Ectodermal cell (in vitro differentiated cells): ENCODE results near the gene TMEM132C.
A peak's percentile ranks its signal among the peaks of the same experiment; 100 is the strongest.

Experiments
- H3K27ac ChIP-seq: 2 replicates; pipeline ENCODE4 v1.7.0; 2013; ENCODE audit warnings: mild to moderate bottlenecking, low read depth, low read length; ENCODE audit not compliant: insufficient read depth, poor library complexity, severe bottlenecking
- H3K27me3 ChIP-seq: 2 replicates; pipeline ENCODE4 v1.7.0; 2013; ENCODE audit warnings: mild to moderate bottlenecking, low read length; ENCODE audit not compliant: insufficient read depth, control insufficient read depth, poor library complexity, severe bottlenecking
- H3K36me3 ChIP-seq: one replicate; pipeline ENCODE4 v1.7.0; 2013; ENCODE audit warnings: low read length; ENCODE audit not compliant: control insufficient read depth, insufficient read depth
- H3K4me1 ChIP-seq: one replicate; pipeline ENCODE4 v1.7.0; 2013; ENCODE audit warnings: low read length; ENCODE audit not compliant: control insufficient read depth, insufficient read depth
- H3K4me3 ChIP-seq: 2 replicates; pipeline ENCODE4 v1.7.0; 2013; ENCODE audit warnings: low read depth, low read length, control low read depth; ENCODE audit not compliant: insufficient read depth
- H3K9me3 ChIP-seq: 2 replicates; pipeline ENCODE4 v1.7.0; 2013; ENCODE audit warnings: mild to moderate bottlenecking, low read length, moderate library complexity; ENCODE audit not compliant: control insufficient read depth
- WGBS, 2 experiments: methylation state at CpG; one replicate each; pipeline ENCODE4 v1.1.7; 2013; ENCODE audit warnings: missing lambda C conversion rate in 2 of 2; 5-methylcytosine and 5-hydroxymethylcytosine counted together

Gene TMEM132C

DNA sequence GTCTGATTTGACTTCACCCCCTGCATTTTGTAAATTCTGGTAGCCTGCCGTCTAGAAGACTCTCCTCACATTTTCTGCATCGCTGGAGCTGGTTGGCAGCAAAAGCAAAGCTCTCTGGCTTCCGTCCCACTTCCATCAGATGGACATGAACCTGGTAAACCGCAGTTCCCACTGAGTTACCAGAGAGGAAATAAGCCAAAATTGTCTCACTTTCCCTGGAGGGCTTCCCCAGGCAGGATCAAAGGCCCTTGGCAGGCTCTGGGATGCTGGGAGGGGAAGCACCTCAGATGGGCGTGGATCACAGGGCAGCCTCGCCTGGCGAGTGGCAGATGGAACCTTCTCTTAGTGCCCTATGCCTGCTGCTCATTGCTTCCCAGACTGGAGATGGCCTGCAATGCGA is 243.5 kb downstream of the TMEM132C start:
- no peaks in the 10 kb centered on the region for H3K9me3 ChIP-seq

DNA sequence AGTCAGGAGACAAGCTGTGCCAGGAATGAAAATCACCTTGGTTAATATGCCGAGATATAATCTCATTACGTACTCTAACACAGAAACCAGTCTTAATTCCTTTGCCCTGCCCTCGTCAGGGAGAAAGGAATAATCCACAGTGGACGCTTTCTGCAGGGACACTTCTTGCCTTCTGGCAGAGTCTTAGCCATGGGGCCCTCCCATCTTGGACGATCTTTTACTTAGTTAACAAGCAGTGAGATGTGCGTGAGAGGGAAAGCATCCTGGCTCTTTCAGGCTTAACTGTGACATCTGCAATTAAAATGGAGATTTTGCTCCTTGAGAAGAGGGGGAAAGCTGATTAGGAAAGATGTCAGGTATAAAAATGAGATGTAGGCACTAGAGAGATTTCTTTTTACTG is 246.4 kb downstream of the TMEM132C start:
- 62 to 71% methylated on average over 6 of the region's 6 CpGs for WGBS, 2 experiments
- H3K36me3 ChIP-seq = no peaks in the 10 kb centered on the region
- no peak overlapping the region for H3K4me3 ChIP-seq
- H3K27me3 ChIP-seq = no peaks in the 10 kb centered on the region
- no peaks in the 10 kb centered on the region for H3K9me3 ChIP-seq
- H3K4me1 ChIP-seq = no peaks in the 10 kb centered on the region
- H3K27ac ChIP-seq = peak overlapping the region; percentile 54

More for the DNA sequence above, 243.5 kb downstream of the TMEM132C start:
- Histone ChIP-seq H3K4me1 (no peaks in the 10 kb centered on the region), H3K36me3 (no peaks in the 10 kb centered on the region), H3K4me3 (no peak overlapping the region), H3K27ac (no peak overlapping the region), H3K27me3 (no peaks in the 10 kb centered on the region)
- 93 to 94% methylated on average over 8 of the region's 8 CpGs for WGBS, 2 experiments

DNA sequence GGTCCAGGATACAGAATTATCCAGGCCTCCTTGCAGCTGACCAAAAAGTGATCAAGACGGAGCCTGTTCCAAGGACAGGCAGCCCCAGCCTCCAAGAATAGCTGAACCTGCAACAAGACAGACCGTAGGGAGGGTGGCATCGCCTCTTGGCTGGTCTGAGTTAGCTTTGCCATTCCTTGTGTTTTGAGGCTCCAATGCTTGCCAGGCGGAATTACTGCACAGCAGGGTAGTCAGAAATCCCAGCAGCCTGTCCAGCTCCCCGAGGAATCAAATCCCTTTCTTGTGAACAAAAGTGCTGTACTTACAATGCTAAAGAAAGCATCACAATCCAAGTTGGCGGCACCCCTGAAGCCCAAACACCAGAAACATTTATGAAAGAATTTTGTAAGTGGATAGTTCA is 246.9 kb downstream of the TMEM132C start:
- H3K4me1 ChIP-seq = no peaks in the 10 kb centered on the region
- H3K27ac ChIP-seq = peak overlapping the region; percentile 54

DNA sequence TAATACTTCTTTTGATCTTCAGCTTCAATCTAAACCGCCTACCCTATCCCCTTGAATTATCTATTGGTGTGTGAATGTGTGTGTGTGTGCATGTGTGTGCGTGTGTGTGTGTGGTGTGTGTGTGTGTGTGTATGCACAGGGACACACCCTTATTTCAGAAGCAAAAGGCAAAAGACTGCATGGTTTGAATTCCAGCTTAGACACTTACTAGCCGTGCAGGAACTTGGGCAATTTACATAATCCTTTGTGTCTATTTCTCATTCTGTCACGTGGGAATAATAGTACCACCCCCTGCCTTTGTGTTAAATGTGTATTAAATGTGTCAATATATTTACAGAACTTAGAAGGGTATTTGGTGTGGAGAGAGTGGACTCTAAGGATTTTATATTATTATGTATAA is 251.7 kb downstream of the TMEM132C start:
- no peak overlapping the region for H3K4me3 ChIP-seq
- H3K27me3 ChIP-seq = no peaks in the 10 kb centered on the region
- H3K36me3 ChIP-seq = no peaks in the 10 kb centered on the region
- 89% methylated on average over 2 to 4 of the region's 4 CpGs for WGBS, 2 experiments
- H3K27ac ChIP-seq = no peak overlapping the region
- no peaks in the 10 kb centered on the region for H3K9me3 ChIP-seq
- H3K4me1 ChIP-seq = no peaks in the 10 kb centered on the region

More for the DNA sequence above, 246.9 kb downstream of the TMEM132C start:
- Histone ChIP-seq H3K27me3 (no peaks in the 10 kb centered on the region), H3K4me3 (no peak overlapping the region), H3K9me3 (no peaks in the 10 kb centered on the region), H3K36me3 (no peaks in the 10 kb centered on the region)
- WGBS, 2 experiments = 57 to 62% methylated on average over 6 of the region's 6 CpGs

DNA sequence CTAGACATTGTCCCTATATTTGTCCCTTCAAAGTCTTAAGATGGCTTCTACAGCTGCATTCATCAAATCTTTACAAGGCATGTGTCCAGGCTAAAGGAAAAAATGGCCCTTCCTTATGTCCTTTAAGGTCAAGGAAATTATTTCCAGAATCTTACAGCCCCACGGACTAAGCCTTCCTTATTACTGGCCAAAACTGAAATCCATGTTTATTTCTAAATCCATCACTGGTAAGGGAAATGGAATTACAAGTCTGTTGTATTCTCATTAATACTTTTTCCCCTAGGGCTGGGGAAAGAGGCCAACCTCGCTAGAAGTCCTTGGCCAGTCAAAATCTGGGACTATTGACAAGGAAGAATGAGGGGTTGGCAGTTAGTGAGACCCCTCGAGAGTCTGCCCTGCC is 252.5 kb downstream of the TMEM132C start:
- Histone ChIP-seq H3K27ac (no peak overlapping the region), H3K36me3 (no peaks in the 10 kb centered on the region), H3K9me3 (no peaks in the 10 kb centered on the region), H3K27me3 (no peaks in the 10 kb centered on the region), H3K4me1 (peaks cover 5% of the 10 kb centered on the region), H3K4me3 (no peak overlapping the region)
- 90 to 99% methylated on average over 3 of the region's 3 CpGs for WGBS, 2 experiments

DNA sequence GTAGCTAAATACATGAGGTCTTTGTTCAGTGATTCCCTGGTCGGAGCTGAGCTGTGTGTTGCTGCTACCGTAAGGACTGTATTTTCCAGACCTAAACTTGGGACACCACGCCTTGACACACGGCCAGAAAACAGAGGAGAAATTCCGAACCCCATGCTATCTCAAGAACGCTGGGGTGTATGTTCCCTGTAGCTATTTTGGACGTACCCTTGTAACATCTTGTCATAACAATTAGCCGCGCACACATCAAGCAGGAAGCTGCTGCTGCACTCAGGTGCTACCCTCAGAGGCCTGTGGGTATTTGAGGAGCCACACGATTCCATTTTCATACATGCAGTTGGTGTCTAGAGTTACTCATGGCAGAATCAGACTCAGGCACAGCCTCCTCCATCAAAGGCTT is 255.0 kb downstream of the TMEM132C start:
- H3K4me1 ChIP-seq = peaks cover 7% of the 10 kb centered on the region
- H3K36me3 ChIP-seq = no peaks in the 10 kb centered on the region
- WGBS, 2 experiments = 95 to 96% methylated on average over 10 of the region's 10 CpGs
- H3K27ac ChIP-seq = no peak overlapping the region
- no peak overlapping the region for H3K4me3 ChIP-seq
- H3K27me3 ChIP-seq = no peaks in the 10 kb centered on the region
- no peaks in the 10 kb centered on the region for H3K9me3 ChIP-seq

DNA sequence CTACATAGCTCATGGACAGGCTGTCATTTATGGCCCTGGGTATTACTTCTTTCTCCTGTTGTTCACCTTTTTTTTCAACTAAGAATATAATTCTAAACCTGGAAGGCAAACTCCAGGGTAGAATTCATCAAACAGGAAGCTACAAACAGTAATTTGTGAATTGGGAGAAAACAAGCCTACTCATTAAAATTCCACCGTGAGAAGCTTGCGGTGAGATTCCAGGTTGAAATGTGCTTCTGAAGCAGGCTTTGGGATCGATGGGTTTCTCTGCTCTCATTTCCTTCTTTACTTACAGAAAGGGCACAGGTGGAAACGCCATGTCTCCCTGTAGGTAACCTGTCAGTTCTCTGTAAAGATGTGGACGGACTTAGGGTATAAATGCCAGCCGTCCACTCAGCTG is 257.5 kb downstream of the TMEM132C start:
- WGBS, 2 experiments = 92% methylated on average over 6 of the region's 6 CpGs
- Histone ChIP-seq H3K27me3 (no peaks in the 10 kb centered on the region), H3K36me3 (no peaks in the 10 kb centered on the region), H3K27ac (no peak overlapping the region), H3K9me3 (no peaks in the 10 kb centered on the region), H3K4me3 (no peak overlapping the region), H3K4me1 (peaks cover 7% of the 10 kb centered on the region)

DNA sequence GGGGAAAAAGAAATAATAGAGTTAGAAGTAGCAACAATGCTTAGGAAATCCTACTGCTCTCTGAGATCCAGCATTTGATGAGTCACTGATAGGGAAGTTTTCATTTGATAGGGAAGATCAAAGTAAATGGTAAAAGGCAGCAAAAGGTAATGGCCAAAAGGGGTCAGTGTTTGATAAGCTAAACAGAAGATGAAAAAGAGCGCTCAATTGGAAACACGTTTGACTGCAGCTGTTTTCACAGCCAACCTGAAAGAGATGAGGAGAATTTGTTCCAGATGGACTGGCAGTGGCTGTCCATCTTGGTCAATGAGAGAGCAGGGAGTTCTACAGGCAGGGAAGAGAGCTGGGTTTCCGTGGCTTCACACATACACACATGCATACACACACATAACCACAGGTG is 264.2 kb downstream of the TMEM132C start:
- Histone ChIP-seq H3K27ac (no peak overlapping the region), H3K4me3 (no peak overlapping the region), H3K4me1 (no peaks in the 10 kb centered on the region), H3K9me3 (no peaks in the 10 kb centered on the region), H3K27me3 (no peaks in the 10 kb centered on the region), H3K36me3 (no peaks in the 10 kb centered on the region)
- WGBS, 2 experiments = 58 to 65% methylated on average over 3 of the region's 3 CpGs

DNA sequence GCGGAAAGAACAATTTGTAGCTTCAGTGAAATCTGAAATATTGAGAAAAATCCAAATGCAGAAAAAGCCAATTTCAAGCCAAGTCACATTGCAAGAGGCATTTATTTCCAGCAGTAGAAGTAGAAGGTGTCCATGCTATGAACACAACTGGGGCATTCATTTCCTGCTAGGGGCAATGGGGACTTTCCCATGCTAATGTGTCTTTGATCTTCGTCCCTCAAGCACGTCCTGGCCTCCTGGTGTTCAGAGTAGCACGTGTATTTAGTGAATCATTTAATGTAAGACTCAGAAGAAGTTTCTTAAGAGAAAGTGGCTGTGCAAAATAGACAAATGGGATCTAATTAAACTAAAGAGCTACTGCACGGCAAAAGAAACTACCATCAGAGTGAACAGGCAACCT is 267.9 kb downstream of the TMEM132C start:
- no peaks in the 10 kb centered on the region for H3K27me3 ChIP-seq
- 61 to 78% methylated on average over 5 of the region's 5 CpGs for WGBS, 2 experiments
- H3K36me3 ChIP-seq = no peaks in the 10 kb centered on the region
- peaks cover 2% of the 10 kb centered on the region for H3K9me3 ChIP-seq
- H3K4me1 ChIP-seq = no peaks in the 10 kb centered on the region
- H3K27ac ChIP-seq = no peak overlapping the region
- H3K4me3 ChIP-seq = no peak overlapping the region

DNA sequence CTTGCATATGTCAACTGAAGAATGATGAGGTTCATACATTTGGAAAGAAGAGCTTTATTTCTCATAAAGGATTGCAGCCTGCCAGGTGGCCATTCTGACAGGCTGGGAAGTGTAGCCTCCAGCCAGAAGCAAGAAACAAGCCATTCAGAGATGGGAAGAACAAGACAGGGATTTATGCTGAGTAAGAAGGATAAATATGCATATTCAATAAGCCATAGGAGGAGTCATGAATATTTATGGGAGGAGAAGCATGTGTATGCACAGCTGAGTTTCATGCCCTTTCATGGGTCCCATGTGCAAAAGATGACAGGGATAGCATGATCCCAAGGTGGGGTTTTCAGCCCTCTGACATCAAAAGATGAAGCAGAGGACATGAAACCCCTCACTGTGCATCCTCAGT is 269.8 kb downstream of the TMEM132C start:
- Histone ChIP-seq H3K4me1 (no peaks in the 10 kb centered on the region), H3K4me3 (no peak overlapping the region), H3K9me3 (peaks cover 2% of the 10 kb centered on the region), H3K36me3 (no peaks in the 10 kb centered on the region), H3K27me3 (no peaks in the 10 kb centered on the region), H3K27ac (no peak overlapping the region)

DNA sequence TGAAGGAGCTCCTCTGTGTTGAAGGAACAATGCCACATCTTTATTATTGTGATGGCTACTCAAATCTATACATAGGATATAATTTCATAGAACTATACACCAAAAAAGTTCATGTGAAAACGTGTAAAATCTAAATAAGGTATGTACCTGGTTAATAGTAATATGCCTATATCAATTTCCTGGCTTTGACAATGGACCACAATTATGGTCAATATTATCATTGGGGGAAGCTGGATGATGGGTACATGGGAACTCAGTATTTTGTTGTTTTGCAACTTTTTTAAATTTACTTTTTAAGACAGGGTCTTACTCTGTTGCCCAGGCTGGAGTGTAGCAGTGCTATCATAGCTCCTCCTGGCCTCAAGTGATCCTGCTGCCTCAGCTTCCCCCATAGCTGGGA is 270.7 kb downstream of the TMEM132C start:
- Histone ChIP-seq H3K4me3 (no peak overlapping the region), H3K27ac (no peak overlapping the region), H3K27me3 (no peaks in the 10 kb centered on the region), H3K9me3 (peaks cover 2% of the 10 kb centered on the region), H3K4me1 (no peaks in the 10 kb centered on the region), H3K36me3 (no peaks in the 10 kb centered on the region)
- no CpG with 5 or more reads among the region's 1 CpG for WGBS, 2 experiments
